ENCODE results near the gene TMEM120A.

TMEM120A gene

DNA sequence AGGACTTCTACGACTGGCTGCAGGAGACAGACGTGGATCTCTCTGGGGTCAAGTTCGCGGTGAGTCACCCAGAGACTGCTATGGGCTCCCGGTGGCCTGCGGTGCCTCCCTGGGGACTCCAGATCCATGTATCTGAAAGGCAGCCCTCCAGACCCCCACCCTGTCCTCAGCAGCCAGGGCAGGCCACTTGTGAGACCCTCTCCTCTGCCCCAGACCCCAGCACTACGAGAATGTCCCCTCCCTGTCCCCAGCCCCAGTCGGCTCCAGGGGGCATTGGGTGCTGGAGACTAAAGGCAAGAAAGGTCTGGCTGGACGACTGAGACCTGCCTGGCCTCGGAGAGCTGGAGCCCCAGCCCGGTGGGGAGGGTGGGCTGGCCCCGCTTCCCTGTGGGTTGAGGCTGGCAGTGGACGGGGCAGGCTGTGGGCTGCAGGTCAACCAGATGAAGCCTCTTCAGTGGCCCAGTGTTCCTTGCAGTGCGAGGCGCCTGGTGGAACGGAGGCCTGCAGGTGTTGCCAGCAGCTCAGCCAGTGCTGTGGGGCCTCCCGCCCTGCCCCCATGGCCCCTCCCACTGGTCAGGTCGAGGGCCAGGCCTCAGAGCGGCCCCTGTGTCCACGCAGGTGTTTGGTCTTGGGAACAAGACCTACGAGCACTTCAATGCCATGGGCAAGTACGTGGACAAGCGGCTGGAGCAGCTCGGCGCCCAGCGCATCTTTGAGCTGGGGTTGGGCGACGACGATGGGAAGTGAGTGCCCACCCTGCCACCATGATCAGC is 13.8 kb downstream of the TMEM120A start:
- DNase-seq: no peak

DNA sequence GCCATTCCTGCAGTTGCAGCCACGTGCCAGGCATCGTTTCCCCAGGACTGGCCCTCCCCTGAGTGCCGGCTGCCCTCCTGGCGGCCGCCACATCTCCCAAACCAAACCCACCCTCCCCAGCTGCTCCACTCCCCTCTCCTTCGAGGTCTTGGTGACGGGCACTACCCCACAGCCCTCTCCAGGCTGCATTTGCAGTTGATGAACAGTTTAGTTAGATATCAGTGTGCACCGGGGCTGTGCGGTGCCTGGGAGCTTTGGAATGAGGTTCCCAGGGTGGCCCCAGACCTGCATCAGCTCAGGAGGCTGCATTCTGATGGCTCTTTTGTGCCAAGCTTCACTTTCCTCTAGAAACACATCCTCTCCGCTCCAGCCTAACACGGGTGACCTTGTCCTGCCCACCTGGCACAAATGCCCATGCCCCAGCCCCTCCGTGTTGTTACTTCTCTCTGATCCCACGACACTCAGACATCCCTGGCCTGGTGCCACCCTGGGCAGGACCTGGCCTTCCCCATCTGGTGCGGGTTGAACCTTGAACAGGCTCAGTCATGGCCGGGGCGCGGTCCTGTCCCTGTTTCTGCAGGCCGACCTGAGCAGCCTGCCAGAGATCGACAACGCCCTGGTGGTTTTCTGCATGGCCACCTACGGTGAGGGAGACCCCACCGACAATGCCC is 14.5 kb downstream of the TMEM120A start:
- no peak for DNase-seq

GRCh38 chr7:75977743-75978142 is 16.7 kb downstream of the TMEM120A start:
- peak in 1 of 2 experiments; percentile 28 for DNase-seq

DNA sequence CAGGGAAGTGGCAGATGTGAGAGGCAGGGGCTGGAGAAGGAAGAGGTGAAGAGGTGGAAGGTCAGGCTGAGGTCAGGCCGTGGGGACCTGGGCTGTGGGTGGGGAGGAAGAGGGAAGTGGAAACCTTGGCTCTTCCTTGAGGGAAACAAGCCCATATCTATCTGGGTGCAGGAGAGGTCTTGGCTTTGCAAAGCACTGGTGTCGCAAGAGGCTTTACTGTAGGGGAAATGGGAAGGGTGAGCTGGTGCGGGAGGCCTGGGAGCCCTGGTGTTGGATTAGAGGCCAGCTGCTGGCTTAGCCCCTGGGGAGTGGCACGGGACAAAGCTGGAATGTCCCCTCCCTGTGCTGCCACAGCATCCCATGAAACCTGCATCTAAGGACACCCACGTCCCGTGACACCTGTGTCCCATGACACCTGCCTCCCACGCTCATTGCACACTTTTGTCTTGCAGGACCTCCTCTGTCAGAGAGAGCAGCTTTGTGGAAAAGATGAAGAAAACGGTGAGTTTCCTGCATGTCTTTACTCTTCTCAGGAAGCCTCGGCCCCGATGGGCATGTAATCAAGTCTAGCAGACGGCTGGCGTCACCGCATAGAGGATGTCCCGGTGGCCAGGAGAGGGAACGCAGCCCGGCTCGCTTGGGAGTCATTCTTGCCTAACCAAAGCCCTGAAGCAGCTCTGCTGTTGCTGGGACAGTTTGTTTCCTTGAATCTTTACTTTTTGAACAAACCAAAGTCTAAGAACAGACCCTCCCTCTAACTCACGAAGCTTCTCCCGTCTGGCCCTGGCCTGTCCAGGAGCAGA is 22.2 kb downstream of the TMEM120A start:
- DNase-seq: no peak

DNA sequence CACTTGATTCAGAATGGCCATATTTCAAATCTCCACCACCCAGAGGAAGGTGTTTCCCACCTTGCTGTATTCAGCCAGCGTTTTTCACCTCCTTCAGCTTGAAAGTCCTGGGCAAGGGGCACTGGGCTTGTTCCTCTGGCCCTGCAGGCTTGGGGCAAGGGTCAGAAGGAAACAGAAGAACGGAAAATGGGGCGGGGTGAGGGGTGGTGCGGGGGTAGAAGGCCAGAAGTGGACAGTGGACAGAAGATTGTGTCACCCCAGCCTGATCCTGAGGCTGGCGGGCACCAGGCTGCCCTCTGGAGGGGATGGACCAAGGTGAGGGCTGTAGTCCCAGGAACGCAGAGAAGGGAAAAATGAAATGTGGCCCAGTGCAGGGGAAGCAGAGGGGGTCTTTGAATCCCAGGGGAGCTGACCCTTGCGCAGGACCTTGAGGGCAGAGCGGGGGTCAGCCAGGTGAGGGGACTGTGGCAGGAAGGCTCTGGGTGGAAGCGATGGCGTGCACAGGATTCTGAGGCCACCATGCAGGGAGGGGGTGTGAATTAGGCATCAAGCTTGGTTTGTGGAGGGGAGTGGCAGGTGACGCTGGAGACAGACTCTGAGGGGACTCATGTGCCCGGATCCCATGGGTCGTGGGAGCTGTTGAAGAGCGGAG is 23.0 kb downstream of the TMEM120A start:
- DNase-seq: no peak

DNA sequence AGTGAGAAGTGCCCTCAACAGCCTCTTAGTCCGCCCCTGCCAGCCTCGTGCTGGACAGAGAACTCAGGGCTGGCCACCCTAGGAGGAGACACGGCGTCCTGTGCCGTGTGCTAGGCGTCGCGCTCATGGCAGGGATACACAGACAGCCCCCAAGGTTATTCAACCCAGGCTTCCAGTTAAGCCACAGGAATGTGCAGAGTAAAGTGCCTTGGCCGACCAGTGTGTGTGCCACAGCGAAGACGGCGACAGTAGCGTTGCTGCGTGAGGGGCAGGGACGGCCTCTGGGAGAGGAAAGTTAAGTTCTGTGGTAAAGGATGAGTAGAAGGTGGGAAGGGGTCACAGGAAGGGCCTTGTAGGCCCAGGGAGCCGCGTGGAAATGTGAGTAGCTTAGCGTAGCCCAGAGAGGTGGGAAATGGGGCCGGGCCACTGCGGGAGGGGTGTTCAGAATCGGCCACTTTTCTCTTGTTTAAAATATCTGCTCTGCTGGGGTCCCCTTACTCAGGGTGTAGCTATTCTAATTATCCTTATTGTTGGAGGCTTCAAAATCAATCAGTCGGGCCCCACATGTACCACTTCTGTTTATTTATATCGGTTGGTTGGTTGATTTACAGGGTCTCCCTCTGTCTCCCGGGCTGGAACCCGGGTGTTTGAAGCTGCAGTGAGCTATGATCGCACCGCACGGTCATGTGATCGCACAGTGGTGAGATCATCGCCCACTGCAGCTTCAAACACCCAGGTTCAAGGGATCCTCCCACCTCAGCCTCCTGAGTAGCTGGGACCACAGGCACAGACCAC is 24.5 kb downstream of the TMEM120A start:
- DNase-seq: no peak

GRCh38 chr7:75969182-75969581 is 25.2 kb downstream of the TMEM120A start:
- DNase-seq: no peak

- no peak for DNase-seq
Observed at GRCh38 chr7:75968561-75969001, 25.8 kb downstream of the TMEM120A start.

- DNase-seq: no peak
Observed at GRCh38 chr7:75968012-75968411, 26.4 kb downstream of the TMEM120A start.

DNA sequence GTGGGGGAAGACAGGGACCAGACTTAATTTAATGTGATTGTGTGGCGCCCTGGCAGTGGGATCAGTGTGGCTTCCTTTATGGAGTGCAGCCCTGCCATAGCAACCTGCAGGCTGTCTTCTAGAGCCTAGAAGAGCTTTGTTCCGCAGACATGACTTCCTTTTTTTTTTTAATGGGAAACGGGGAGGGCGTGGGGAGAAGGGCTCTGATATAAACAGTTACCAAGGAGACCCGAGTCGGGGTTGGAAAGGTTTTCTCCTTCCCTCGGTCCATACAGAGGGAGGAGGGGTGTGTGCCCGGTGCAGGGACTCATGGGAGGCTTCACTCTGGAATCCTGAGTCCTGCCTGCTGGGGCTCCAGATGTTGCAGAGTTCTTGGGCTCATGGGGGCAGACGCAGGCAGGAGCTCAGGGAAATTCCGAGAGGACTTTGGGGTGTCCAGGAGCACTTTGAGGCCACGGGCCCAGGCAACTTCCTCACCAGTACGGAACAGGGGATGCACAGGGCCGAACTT is 26.9 kb downstream of the TMEM120A start:
- peak in 1 of 2 experiments; percentile 32 for DNase-seq

DNA sequence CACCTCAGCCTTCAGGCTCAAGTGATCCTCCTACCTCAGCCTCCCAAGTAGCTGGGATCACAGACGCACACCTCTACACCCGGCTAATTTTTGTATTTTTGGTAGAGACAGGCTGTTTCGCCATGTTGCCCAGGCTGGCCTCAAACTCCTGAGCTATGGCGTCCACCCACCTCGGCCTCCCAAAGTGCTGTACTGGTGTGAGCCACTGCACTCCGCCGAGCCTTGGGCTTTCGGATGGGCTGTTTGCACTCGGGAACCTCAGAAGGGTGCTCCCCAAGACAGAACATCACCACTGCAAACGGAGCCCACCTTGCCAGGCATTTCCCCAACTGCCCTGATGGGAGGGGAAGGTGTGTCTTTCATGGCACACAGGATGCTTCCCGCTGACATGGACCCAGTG is 27.3 kb downstream of the TMEM120A start:
- no peak for DNase-seq

DNA sequence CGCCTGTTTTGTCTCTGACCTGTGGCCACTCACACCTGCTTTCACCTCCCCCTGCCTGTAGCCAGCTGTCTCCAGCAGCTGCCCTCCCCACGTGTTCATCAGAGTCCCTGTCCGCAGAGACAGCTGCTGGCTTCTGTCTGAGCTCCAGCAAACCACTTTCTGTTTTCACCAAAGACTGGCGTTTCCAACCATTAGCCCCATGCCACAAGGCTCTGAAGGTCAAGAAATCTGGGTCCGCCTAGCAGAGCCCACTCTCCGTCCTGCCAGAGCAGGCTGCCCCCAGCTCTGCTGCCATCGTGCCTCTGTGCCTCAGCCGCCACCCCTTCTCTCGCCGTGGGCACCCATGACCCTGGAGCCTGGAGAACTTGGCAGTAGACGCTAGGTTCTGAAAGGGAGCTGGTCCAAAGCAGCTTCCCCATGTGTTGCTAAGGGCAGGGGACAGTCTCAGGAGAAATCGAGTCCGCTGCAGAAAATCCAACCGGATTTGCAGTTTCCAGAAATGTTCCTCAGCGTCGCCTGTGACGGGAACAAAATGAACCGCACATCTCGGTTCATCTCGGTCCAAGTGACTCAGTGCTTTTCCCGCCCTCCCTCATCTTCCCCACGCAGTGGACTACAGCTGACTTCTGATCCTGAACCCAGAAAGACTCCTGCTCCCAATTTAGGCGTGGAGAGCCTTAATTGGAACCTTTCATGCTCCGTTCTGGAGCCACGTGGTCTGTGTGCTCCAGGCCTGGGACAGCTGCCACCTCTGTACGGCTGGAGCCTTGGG is 28.0 kb downstream of the TMEM120A start:
- DNase-seq: peak in 1 of 2 experiments; percentile 35

GRCh38 chr7:75965617-75966016 is 28.8 kb downstream of the TMEM120A start:
- DNase-seq: no peak

DNA sequence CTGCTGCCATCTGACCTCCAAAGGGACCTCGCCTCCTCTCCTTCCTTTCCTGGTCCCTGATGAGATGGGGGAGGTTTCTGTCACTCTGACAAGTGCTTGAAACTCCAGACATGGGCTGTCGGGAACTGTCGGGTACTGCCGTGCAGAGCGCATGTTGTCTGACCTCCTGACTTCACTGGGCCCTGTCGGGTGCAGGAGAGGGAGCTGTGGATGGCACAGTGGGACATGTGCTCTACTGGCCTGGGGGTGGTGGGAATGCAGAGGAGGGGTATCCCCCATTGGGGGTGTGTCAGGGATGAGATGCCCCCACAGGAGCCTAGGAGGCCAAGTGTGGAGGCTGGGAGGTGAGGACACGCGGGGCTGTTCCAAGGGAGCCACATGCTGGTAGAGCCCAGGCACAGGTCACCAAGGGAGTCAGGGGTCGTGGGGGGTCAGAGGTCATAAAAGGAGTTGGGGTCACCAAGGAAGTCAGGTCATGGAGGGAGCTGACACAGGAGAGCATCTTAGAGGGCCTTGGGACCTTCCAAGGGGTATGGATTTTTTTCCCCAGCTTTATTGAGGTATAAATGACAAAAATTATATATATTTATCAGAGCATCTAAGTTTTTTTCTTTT is 30.9 kb downstream of the TMEM120A start:
- no peak for DNase-seq

GRCh38 chr7:75962607-75963380 is 31.6 kb downstream of the TMEM120A start:
- DNase-seq: no peak

GRCh38 chr7:75961218-75961617 is 33.2 kb downstream of the TMEM120A start:
- no peak for DNase-seq

DNA sequence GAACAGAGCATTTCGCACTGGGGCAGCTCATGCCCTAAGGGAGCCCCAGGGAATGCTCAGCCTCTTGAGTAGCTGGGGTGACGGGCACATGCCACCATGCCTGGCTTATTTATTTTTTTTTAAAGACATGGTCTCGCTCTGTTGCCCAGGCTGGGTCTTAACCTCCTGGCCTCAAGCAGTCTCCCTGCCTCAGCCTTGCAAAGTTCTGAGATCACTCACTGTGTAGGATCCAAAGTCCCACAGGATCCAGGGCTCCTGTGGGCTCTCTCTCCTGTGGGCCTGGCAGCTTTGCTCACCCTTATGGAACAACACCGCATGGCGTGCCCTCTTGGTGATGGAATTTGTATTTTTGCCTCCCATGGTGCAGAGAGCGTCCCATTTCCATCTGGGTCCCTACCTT is 34.0 kb downstream of the TMEM120A start:
- no peak for DNase-seq

- DNase-seq: peak; percentile 21
Observed at GRCh38 chr7:75958802-75959543, 35.4 kb downstream of the TMEM120A start.

All from NCI-H526 (cell line).